Measurements from ENCODE around the gene BBX.

DNA sequence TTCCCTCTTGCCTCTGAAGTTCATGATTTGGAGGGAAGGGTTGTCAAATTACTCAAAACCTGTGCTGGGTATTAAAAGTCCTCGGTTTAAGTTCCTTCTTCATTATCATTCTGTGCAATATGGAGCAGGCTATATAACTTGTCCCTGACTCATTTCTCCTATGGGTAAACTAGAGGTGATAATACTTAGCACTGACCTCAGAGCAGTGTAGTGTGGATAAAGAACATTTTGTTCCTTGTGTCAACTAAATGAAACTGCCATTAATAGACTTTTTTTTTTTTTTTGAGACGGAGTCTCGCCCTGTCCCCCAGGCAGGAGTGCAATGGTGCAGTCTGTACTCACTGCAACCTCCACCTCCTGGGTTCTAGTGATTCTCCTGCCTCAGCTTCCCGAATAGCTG, 2.2 kb upstream of the BBX start:
- TF ChIP-seq EP300 (conservative IDR thresholded peaks at IDR 0.05; ENCODE audit: poor library complexity, severe bottlenecking) (no peak), POLR2AphosphoS5 (IDR thresholded peaks at IDR 0.05) (no peak)
- TF ChIP-seq, protein P1, sequence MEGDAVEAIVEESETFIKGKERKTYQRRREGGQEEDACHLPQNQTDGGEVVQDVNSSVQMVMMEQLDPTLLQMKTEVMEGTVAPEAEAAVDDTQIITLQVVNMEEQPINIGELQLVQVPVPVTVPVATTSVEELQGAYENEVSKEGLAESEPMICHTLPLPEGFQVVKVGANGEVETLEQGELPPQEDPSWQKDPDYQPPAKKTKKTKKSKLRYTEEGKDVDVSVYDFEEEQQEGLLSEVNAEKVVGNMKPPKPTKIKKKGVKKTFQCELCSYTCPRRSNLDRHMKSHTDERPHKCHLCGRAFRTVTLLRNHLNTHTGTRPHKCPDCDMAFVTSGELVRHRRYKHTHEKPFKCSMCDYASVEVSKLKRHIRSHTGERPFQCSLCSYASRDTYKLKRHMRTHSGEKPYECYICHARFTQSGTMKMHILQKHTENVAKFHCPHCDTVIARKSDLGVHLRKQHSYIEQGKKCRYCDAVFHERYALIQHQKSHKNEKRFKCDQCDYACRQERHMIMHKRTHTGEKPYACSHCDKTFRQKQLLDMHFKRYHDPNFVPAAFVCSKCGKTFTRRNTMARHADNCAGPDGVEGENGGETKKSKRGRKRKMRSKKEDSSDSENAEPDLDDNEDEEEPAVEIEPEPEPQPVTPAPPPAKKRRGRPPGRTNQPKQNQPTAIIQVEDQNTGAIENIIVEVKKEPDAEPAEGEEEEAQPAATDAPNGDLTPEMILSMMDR (IDR thresholded peaks at IDR 0.05; ENCODE audit: poor library complexity, severe bottlenecking), result no peak

All from neural cell (in vitro differentiated cells).